PC-3 (cell line): Measurements from ENCODE around the gene NAA10.

Source experiments
- CTCF ChIP-seq: fragments of 300-600 bp; sonication (generic); conservative IDR thresholded peaks from 2 replicates; pipeline ENCODE4 v1.5.1; 2017; ENCODE audit warnings: antibody characterized with exemption, low read depth, mild to moderate bottlenecking, low read length
- EZH2 ChIP-seq: fragments of 300-600 bp; sonication (generic); IDR thresholded peaks from one replicate; pipeline ENCODE4 v1.6.1; 2017; ENCODE audit warnings: antibody characterized with exemption, mild to moderate bottlenecking, low read length; ENCODE audit not compliant: unreplicated experiment

GRCh38 chrX:153959649-153960048, 24.8 kb upstream of the NAA10 start:
- TF ChIP-seq CTCF (no peak), EZH2 (no peak)
